SKM-1 treated with dmso at 0.1 percent for 144 hours (cell line): ENCODE results near the gene ABCC6.
"Not testable (repeated sequence)": the region's sequence is repeated elsewhere in the genome, so short reads cannot be mapped to it uniquely, and the experiment has no call there.

ENCODE experiments used
- DNase-seq: peaks from one replicate; lab custom pipeline; 2025; ENCODE audit not compliant: unreplicated experiment; lab: John Stamatoyannopoulos, UW

The ABCC6 gene

DNA sequence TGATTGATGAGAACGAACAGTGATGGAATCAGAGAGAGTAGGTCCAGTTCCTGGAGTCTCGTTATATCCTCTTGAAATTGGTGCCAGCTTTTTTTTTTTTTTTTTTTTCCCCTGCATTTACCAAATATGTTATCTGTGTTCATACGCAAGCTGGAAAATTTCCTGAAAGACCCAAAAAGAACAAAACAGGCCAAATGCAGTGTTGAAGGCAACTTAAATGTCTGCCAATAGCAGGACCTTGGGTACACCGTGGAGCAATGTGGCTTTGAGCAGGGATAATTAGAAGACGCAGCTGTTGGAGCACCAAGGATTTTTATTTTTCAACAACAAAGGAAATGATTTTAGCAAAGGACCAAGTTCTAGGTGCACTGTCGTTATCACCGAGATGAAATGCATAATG lies 105.0 kb downstream of the ABCC6 start:
- no peak for DNase-seq

DNA sequence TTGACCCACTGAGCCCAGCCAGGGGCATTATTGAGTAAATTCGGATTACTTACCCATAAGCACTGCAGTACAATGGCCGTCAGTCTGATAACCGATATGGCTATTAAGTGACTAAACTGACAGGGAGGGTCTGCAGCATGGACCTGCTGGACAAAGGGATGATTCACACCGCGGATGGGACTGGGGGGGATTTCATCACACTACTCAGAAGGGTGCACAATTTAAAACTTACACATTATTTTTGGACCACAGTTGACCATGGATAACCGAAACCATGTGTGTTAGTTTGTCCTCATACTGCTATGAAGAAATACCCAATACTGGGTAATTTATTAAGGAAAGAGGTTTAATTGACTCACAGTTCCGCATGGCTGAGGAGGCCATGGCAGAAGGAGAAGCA lies 106.5 kb downstream of the ABCC6 start:
- no peak for DNase-seq

DNA sequence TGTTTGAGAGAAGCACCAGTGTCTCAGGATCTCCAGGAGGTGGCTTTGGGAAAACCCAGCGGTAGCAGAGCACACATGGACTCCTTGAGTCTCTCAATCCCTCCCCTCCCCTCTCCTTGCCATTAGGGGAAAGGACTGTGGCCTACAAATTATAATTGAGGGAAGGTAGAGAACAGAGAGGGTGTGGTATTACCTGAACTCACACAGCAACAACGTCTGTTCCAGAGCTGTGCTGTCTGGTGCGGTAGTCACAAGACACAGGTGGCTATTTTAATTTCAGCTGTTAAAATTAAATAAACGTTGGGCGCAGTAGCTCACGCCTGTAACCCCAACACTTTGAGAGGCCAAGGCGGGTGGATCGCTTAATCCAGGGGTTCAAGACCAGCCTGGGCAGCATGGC lies 110.2 kb downstream of the ABCC6 start:
- DNase-seq: no peak

DNA sequence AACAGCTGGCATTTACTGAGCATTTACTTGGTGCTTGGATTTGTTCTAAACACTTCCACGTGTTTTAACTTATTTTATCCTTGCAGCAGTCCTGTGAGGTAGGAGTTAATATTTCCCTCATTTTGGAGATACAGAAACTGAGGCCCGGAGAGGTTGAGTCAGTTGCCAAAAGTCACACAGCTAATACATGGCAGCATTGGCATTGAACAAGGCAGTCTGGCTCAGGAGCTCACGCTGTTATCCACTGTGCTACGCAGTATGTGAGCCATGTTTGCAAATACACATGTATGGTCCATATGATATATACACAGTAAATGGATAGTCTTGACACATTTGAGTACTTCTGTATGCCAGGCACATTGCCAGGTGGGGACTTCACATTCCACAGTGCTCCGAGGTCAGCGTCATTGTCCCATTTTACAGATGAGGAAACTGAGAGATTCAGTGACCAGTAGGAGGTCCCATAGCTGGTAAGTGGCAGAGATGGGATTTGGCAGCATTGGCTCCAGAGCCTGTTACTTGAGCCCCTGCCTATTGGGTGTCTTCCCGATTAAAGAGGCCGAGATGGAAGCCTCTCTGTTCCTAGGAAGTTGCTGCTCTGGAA lies 110.7 kb downstream of the ABCC6 start:
- DNase-seq: no peak

DNA sequence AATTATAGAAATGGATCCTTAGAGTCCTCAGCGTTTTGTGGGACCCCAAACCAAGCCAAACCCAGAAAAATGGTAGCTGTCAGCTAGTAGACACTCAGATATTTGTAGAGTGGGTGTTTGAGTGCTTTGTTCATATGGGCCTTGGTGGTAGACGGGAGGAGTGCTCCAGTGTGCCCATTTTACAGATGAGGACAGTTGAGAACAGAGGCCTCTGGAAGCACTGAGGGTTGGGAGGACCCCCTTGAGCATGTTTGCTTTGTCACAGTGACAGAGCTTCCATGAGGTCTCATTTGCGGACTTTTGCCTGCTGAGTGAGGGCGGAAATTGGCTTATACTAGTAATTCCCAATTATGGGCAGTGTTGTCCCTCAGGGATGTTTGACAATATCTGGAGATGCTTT lies 111.7 kb downstream of the ABCC6 start:
- no peak for DNase-seq

DNA sequence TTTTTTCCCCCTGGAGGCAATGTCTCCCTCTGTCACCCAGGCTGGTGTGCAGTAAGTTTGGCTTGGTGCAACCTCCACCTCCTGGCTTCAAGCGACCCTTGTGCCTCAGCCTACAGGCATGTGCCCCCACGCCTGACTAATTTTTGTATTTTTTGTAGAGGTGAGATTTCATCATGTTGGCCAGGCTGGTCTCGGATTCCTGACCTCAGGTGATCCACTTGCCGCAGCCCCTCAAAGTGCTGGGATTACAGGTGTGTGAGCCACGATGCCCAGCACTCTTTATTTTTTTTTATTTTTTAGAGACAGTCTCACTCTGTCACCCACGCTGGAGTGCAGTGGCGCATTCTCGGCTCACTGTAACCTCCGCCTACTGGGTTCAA lies 113.2 kb downstream of the ABCC6 start:
- DNase-seq: no peak

DNA sequence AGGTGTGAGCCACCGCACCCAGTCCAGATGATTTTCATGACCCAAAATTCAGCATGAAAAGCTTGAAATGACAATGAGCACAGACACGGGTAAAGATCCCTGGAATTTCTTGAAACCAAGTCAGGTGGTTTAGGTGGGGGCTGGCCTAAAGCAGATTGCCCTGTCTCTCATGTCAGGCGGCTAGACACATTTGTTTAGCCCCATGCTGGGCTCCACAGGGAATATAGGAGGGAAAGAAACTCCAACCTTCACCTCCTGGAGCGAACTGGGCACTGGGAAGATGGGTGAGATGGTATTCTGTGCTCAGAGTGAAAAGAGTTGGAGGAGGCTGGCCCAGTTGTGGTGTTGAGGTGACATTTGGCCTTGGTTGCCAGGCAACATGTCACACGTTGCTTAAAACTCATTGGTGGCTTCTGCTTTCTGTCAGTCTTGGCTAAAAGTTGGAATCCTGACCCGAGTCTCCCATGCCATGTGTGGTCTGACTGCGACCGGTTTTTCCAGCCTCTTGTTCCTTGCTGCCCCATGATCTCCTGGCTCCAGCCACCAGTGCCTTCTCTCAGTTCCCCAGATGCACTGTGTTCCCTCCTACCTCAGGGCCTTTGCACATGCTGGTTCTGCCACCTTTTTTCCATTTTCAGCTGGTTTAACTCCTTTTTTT lies 113.7 kb downstream of the ABCC6 start:
- DNase-seq: no peak

DNA sequence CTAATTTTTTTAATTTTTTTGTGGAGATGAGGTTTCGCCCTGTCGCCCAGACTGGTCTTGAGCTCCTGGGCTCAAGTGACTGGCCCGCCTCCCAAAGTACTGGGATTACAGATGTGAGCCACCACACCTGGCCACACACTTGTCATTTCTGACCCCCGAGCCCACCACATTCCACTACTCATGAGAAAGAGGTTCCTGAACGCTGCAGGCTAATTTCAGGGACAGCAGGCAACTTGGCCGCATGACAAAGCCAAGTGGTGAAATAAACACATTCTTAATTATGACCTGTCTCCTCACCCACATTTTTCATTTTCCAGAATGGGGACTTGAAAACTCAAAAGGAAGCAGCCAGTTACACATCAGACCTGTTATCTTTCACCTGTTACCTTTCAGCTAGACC lies 114.5 kb downstream of the ABCC6 start:
- DNase-seq: no peak

DNA sequence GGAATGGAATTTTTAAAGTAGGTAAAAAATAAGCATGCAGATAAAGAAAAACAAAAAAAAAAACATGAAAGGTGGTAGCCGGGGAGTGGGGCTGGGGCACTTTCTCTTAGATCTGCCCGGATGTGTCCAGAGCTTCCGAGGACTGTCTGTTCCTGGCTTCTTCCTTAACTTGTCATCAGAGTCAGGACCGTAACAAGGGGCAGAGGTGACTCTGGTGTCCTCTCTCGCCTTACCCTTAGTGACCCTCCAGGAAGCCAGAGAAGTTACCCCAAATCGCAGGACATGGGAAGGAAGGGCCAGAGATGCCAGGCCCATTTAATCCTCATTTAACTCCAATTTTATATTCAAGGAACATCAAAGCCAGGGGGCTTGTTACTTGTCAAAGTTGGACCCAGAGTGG lies 115.5 kb downstream of the ABCC6 start:
- no peak for DNase-seq

DNA sequence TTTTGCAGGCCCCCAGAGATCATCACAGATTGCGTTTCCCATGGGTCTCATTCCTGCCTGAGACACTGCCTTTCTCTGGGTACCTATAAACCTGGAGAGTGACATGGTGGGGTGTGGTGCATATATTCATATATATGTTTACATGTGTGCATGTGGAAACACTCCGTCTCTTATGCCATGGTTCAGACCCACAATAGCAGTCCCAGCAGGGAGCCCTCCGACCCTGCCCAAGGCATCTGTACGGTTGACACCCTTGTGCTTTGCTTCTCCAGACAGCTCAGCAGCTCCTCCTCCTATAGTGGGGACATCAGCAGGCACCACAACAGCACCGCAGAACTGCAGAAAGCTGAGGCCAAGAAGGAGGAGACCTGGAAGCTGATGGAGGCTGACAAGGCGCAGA lies 116.8 kb downstream of the ABCC6 start:
- no peak for DNase-seq

DNA sequence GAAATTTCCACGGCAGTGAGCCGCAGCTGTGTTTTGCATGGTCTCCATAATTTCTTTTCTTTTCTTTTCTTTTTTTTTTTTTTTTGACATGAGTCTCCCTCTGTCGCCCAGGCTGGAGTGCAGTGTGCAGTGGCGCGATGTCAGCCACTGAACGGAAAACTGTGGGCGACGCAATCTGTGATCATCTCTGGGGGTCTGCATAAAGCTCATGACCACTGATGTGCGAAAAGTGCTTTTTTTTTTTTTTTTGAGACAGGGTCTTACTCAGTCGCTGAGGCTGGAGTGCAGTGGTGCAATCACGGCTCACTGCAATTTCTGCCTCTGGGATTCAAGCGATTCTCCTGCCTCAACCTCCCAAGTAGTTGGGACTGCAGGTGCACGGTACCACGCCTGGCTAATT lies 117.6 kb downstream of the ABCC6 start:
- no peak for DNase-seq

DNA sequence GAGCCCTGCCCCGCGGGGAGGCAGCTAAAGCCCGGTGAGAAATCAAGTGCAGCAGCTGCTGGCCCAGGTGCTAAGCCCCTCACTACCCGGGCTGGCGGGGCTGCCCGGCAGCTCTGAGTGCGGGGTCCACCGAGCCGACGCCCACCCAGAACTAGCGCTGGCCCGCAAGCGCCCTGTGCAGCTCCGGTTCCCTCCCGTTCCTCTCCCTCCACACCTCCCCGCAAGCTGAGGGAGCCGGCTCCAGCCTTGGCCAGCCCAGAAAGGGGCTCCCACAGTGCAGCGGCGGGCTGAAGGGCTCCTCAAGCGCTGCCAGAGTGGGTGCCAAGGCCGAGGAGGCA lies 118.5 kb downstream of the ABCC6 start:
- not testable (repeated sequence) for DNase-seq

DNA sequence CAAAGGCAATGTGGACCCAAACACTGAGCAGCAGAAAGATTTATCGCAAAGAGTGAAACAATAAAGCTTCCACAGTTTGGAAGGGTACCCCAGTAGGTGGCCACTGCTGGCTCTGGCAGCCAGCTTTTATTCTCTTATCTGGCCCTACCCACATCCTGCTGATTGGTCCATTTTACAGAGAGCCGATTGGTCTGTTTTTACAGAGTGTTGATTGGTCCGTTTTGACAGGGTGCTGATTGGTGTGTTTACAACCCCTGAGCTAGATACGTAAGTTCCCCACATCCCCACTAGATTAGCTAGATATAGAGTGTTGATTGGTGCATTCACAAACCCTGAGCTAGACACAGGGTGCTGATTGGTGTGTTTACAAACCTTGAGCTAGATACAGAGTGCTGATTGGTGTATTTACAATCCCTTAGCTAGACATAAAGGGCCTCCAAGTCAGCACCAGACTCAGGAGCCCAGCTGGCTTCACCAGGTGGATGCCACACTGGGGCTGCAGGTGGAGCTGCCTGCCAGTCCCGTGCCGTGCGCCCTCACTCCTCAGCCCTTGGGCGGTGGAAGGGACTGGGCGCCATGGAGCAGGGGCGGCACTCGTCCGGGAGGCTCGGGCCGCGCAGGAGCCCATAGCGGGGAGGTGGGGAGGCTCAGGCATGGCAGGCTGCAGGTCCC lies 119.0 kb downstream of the ABCC6 start:
- not testable (repeated sequence) for DNase-seq

DNA sequence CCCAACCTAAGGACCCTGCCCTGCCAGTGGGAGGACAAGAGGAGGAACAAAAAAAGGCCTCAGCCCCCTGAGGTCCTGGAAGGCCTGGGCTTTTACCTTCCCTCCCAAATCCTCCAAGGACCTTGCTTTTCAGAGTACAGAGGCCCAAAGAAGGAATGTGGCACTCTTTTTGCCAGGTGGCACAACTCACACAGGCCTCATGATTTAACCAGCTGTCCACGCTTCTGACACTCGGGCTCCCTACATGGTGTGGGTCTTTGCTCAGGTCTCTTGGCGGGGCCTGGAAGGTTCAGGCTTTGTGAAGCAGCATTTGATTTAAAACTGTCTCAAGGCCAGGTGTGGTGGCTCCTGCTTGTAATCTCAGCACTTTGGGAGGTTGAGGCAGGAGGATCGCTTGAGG lies 120.6 kb downstream of the ABCC6 start:
- no peak for DNase-seq

DNA sequence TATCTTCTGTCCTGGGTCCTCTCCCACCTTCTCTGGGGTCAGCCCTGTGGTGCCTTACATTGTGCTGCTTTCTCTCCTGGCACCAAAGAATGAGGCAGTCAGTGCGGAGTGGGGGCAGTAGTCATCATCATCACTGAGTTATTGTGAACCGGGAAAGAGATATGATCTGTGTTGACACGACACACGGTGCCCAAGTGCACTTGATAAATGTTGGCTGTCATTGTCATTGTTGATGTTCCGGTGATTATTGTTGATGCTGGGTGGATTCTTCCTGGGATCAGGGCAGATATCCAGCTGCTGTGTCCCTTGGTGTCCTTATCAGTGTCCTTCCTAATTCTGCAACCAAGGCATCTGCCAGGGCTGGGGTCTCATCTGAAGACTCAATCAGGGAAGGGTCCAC lies 121.7 kb downstream of the ABCC6 start:
- DNase-seq: no peak

DNA sequence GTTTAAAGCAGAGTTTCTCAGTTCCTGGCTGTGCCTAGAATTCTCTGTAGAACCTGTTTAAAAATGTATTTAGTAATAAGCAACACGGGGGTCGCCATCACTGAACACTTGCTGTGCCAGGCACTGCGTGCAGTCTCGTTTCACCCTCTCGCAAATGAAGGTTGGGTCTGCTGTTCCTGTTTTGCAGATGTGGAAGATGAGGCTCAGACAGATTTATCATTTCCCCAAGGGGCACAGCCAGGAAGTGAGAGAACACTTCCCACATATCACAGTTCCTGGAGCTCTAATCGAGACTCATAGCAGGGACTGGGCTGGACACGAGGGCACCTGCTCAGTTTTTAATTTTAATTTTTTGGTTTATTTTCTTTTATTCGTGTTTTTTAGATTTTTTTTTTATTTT lies 122.7 kb downstream of the ABCC6 start:
- DNase-seq: no peak

DNA sequence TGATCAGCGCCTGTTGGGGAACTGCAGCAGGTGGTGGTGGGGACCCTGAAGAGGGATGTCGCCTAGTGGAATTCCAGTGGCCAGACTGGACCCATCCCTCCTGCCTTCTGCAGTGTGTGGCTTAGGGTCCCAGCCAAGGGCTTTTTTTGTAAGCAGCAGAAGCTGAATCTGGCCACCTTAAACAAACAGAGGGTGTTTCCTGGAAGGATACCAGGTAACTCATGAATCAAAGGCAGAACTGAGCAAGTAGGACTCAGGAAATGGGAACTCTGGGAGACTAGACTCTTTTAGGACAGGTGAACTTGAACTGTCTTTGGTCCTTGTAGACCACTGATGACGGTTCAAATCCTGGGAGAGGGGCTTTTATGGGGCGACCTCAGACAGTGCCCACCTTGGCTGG lies 124.0 kb downstream of the ABCC6 start:
- no peak for DNase-seq
